ENCODE measurements around the gene WTAP.
"Not testable (repeated sequence)": the region's sequence is repeated elsewhere in the genome, so short reads cannot be mapped to it uniquely, and the experiment has no call there.

WTAP gene

GRCh38 chr6:159726255-159726917 is 920 bp upstream of the WTAP start:
- DNase-seq, result peak; percentile 96

DNA sequence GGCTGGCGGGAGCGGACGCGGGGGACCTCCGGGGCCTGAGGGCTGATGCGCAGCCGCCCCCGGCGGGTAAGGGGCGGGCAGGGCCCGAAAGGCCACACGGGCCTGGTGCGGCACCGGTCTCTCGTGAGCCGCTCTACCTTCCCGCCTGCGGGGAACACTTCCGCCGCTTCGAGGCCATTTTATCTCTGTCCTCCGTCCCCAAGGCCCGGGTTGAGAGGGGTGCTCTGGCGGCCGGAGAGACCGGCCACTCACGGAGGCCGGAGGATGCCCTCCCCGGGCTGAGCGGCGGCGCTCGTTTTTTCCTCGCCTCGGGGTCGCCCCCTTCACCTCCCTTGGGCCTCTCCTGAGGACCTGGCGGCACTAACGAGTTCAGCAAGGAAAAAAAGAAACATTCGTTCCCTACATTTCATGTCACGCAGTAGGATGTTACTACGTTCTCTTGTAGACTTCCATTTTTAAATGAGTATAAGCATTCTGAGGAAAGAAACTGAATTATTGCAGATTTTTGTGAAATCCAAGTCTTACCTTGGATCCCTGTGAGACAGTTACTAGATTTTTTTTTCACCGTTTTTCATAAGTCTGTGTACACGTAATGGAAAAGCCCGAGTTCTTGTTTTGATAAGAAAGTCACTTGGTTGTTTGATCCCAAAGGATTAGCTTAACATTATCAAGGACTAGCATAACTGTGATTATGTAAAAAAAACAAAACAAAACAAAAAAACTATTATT is 575 bp downstream of the WTAP start:
- peak; percentile 95 for DNase-seq

DNA sequence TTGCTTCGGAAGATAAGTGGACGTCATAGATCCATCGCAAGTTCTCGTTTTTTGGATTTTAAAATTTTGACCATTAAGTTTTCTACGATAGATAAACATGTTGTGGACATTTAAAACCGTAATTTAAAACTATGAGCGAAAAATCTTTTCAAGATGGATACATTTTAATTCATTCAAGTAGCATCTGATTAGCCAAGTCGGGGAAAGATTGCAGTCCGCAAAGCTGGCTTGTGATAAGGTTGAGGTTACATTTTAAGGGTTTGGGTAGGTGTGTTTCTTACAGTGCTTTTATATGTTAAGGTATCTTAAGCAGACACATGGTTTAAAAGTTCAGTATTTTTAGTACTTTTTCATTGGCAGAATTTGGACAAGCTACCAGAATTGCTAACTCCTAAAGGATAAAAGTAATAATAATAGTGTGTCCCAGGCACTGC is 1.2 kb downstream of the WTAP start:
- DNase-seq, result no peak

- no peak for DNase-seq
These were observed 2.5 kb downstream of the WTAP start for GRCh38 chr6:159729598-159730331.

- no peak for DNase-seq
These were observed 3.0 kb downstream of the WTAP start for GRCh38 chr6:159730332-159730676.

GRCh38 chr6:159732550-159732949 is 5.2 kb downstream of the WTAP start:
- not testable (repeated sequence) for DNase-seq

DNA sequence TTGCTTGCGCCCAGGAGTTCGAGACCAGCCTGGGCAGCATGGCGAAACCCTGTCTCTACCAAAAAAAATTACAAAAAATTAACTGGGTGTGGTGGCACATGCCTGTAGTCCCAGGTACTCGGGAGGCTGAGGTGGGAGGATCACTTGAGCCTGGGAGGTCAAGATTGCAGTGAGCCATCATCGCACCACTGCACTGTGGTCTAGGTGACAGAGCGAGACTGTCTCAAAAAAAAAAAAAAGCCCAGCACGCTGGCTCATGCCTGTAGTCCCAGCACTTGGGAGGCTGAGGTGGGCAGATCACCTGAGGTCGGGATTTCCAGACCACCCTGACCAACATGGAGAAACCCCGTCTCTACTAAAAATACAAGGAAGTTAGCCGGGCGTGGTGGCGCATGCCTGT is 6.1 kb downstream of the WTAP start:
- DNase-seq, result not testable (repeated sequence)

DNA sequence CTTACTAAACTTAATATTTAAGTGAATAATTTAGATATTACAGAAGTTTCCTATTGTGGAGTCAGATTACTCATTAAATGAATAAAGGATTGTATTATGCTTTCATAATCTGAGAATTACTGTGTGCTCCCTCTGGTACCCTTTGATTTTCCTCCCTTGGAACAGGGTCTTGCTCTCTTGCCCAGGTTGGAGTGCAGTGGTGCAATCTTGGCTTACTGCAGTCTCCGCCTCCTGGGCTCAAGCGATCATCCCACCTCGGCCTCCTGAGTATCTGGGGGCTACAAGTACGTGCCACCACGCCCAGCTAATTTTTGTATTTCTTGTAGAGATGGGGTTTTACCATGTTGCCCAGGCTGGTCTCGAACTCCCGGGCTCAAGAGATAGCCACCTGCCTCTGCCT is 9.6 kb downstream of the WTAP start:
- DNase-seq, result no peak

DNA sequence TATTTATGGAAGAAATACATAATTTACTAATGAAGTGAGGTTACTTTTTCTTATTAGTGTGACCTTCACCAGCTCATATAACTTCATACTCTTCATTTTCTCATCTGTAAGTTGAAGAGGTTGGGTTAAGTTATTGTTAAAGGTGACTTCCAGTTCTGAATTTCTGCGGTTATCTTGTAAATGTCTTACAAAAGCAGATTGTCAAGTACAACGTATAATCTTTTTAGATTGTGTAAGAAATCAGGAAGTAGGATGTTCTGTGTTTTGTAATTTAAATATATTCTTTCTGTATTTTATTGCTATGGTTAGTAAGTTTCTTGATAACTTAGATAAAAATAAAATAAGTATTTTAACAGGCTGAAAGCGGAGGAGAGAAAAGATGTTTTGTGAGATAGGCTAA is 12.0 kb downstream of the WTAP start:
- DNase-seq, result no peak

DNA sequence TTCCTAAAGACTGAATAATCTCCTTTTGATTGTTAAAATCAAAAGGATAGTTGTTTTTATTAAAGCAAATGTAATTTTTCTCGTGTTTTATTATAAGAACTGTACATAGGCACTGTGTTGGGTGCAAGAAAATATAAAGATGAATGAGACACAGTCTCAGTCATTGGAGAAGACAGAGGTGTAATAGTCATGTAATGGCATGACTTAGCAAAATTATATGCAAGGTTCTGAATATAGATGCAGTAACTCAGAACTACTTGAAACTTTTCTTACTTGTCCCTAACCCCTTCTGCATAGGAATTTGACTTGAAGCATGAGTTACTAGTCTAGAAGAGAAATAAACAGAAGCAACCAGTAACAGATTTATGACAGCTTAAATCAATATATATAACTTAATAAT is 14.9 kb downstream of the WTAP start:
- no peak for DNase-seq

- DNase-seq, result no peak
These were observed 17.8 kb downstream of the WTAP start for GRCh38 chr6:159745081-159745480.

- no peak for DNase-seq
These were observed 19.5 kb downstream of the WTAP start for GRCh38 chr6:159746759-159747158.

GRCh38 chr6:159748127-159748526 is 20.8 kb downstream of the WTAP start:
- DNase-seq, result not testable (repeated sequence)

GRCh38 chr6:159751448-159751847 is 24.1 kb downstream of the WTAP start:
- DNase-seq, result no peak

GRCh38 chr6:159753081-159753872 is 26.0 kb downstream of the WTAP start:
- no peak for DNase-seq

GRCh38 chr6:159754401-159754800 is 27.1 kb downstream of the WTAP start:
- DNase-seq, result no peak

DNA sequence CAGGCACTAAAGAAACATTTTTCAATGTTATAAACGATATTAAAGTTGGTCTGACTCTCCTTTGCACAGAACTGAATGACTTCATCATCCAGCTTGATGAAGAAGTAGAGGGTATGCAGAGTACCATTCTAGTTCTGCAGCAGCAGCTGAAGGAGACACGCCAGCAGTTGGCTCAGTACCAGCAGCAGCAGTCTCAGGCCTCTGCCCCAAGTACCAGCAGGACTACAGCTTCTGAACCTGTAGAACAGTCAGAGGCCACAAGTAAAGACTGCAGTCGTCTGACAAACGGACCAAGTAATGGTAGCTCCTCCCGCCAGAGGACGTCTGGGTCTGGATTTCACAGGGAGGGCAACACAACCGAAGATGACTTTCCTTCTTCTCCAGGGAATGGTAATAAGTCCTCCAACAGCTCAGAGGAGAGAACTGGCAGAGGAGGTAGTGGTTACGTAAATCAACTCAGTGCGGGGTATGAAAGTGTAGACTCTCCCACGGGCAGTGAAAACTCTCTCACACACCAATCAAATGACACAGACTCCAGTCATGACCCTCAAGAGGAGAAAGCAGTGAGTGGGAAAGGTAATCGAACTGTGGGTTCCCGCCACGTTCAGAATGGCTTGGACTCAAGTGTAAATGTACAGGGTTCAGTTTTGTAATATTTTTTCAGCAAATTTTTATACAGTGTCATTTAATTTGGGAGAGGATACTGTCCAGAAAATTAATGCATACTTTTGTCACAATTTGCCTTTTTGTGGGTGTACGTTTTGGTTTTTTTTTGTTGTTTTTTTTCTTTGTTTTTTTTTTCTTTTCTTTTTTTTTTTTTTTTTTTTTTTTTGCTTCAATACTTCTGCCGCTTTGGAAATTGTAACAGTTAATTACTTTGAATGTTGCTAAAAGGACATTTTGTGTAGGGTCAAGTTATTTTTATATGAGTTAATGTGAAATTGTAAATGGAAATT is 27.9 kb downstream of the WTAP start:
- no peak for DNase-seq

GRCh38 chr6:159756508-159756907 is 29.2 kb downstream of the WTAP start:
- DNase-seq, result no peak

DNA sequence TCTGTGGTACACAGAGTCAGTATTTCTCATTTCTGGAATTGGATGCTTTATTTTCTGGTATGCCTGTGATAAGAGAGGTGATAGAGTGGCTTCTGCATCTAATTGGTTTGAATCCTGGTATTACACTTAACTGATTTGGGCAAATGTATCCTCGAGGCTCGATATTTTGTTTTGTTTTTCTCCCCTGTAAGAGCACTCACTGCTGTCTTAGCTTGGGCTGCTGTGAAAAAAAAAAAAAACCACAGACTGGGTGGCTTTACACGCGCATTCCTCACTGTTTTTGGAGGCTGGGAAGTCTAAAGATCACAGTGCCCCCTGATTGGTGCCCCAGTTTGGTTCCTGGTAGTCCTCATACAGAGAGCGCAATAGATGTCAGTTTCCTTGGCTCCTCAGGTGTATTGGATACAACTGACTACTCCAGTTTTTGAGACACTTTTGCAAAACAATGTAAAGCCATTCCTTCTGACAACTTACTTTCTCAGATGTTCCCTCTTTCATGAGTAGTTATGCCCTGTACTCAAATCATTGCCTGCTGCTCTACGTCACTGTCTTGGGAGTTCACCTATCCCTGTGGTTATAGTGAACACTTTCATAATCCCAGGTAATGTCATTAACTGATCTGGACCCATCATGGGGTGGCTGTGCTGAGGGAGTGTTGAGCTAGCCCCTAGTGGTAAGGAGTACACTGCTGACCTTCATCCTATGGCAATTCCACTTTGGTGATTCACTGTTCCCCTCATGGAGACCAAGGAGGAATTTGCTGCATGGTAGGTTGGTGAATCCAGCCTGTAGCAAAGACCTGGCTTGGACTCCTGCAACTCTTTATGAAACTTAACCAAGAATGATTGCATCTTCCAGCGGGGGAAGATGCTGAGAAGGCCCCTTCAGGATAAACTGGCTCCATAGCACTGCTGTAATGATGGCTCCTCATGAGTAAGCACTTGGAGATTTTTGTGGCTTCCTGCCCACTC is 31.0 kb downstream of the WTAP start:
- DNase-seq, result no peak

- DNase-seq, result no peak
These were observed 32.3 kb downstream of the WTAP start for GRCh38 chr6:159759645-159760044.
